Endothelial cell of umbilical vein (primary cell): ENCODE results near the gene SLC7A8. TPM values are rescaled to one million over a fixed set of nuclear protein-coding genes. Genes with fewer than 3 reads are reported as not detected.

Experiments used
- BruUV-seq: library from RNA; stranded (reverse); fragments of 400-500 nt; replicated peaks from 2 replicates; lab custom pipeline; 2021; lab: Mats Ljungman, UMichigan
- CTCF ChIA-PET: fragments of 300-600, 350-600 bp; sonication (Branson Sonifier 250); formaldehyde crosslinking; loops from one replicate; lab custom pipeline; 2021; ENCODE audit warnings: antibody characterized with exemption, inconsistent platforms; lab: Charles Lee
- POLR2A ChIA-PET: fragments of 300-600, 350-600 bp; sonication (Branson Sonifier 250); formaldehyde crosslinking; loops from one replicate; lab custom pipeline; 2021; ENCODE audit warnings: antibody characterized with exemption, inconsistent platforms; lab: Charles Lee
- DNase-seq: peaks from one replicate; pipeline ENCODE4 v3.0.0-alpha.2; 2011; ENCODE audit warnings: low read depth, low spot score
- FAIRE-seq: peaks from 2 replicates; lab custom pipeline; 2011; peaks lifted over from hg19 to GRCh38; lab: Jason Lieb, UNC
- H2AFZ ChIP-seq: 2 replicates; pipeline ENCODE4 v1.6.0; 2012; ENCODE audit warnings: low read depth, low read length, control low read depth, inconsistent platforms
- H3K27ac ChIP-seq: 2 replicates; pipeline ENCODE4 v1.5.1; 2011; ENCODE audit warnings: low read depth, mild to moderate bottlenecking, control low read depth, low read length, moderate library complexity; ENCODE audit not compliant: insufficient read depth
- H3K27me3 ChIP-seq, 2 experiments: 2 replicates each; pipeline versions ENCODE4 v1.6.0 to v1.6.1; 2011; ENCODE audit warnings: low read length in 2 of 2, mixed read lengths in 1 of 2; ENCODE audit not compliant: control insufficient read depth in 2 of 2, insufficient read depth in 2 of 2
- H3K36me3 ChIP-seq, 2 experiments: 2 replicates in 1 of 2; 3 replicates in 1 of 2; pipeline ENCODE4 v1.5.1; 2011; ENCODE audit warnings: low read length in 2 of 2, mild to moderate bottlenecking in 1 of 2, moderate library complexity in 1 of 2; ENCODE audit not compliant: control insufficient read depth in 2 of 2, insufficient read depth in 2 of 2; ENCODE audit errors: extremely low read depth in 1 of 2
- H3K4me1 ChIP-seq: 3 replicates; pipeline ENCODE4 v1.5.1; 2011; ENCODE audit warnings: mild to moderate bottlenecking, low read length; ENCODE audit not compliant: control insufficient read depth, insufficient read depth; ENCODE audit errors: extremely low read depth
- H3K4me2 ChIP-seq: 2 replicates; pipeline ENCODE4 v1.6.1; 2011; ENCODE audit warnings: low read length, control low read depth, mixed read lengths; ENCODE audit not compliant: insufficient read depth
- H3K4me3 ChIP-seq, 3 experiments: fragments of 200-600 bp in 1 of 3; sonication (generic), shearing (Covaris generic) in 1 of 3; replicated peaks in 1 of 3; 2 replicates each; pipeline ENCODE4 v1.5.1; 2011 to 2016; ENCODE audit warnings: control low read depth in 3 of 3, low read length in 3 of 3, mild to moderate bottlenecking in 2 of 3, inconsistent platforms in 1 of 3, low read depth in 1 of 3, moderate library complexity in 1 of 3; ENCODE audit not compliant: insufficient read depth in 1 of 3
- H3K79me2 ChIP-seq: 2 replicates; pipeline ENCODE4 v1.6.0; 2012; ENCODE audit warnings: low read length, inconsistent platforms; ENCODE audit not compliant: control insufficient read depth, insufficient read depth
- H3K9ac ChIP-seq: replicated peaks from 2 replicates; pipeline ENCODE3; 2011; ENCODE audit warnings: low read length, control low read depth; ENCODE audit not compliant: insufficient read depth; ENCODE audit errors: extremely low read depth
- H3K9me1 ChIP-seq: replicated peaks from 3 replicates; pipeline ENCODE4 v1.6.0; 2011; ENCODE audit warnings: mild to moderate bottlenecking, low read length; ENCODE audit not compliant: control insufficient read depth, insufficient read depth; ENCODE audit errors: extremely low read depth
- H3K9me3 ChIP-seq: replicated peaks from 2 replicates; pipeline ENCODE4 v1.5.1; 2012; ENCODE audit warnings: low read length, inconsistent platforms; ENCODE audit not compliant: control insufficient read depth, insufficient read depth
- H4K20me1 ChIP-seq: replicated peaks from 2 replicates; pipeline ENCODE3; 2011; ENCODE audit warnings: mild to moderate bottlenecking, low read length; ENCODE audit not compliant: control insufficient read depth, insufficient read depth; ENCODE audit errors: extremely low read depth
- CTCF ChIP-seq, 2 donors: IDR thresholded peaks; 1 replicate in 1 of 2; 2 replicates in 1 of 2; pipeline ENCODE4 v1.5.1; 2011; ENCODE audit warnings: low read length in 2 of 2, mild to moderate bottlenecking in 2 of 2, moderate library complexity in 2 of 2, control low read depth in 1 of 2, inconsistent platforms in 1 of 2, low read depth in 1 of 2; ENCODE audit not compliant: insufficient read depth in 1 of 2; ENCODE audit errors: extremely low read depth in 1 of 2
- EZH2 ChIP-seq: IDR thresholded peaks from 2 replicates; pipeline ENCODE4 v1.6.1; 2012; ENCODE audit warnings: borderline replicate concordance, low read depth, mild to moderate bottlenecking, moderate library complexity, low read length, inconsistent platforms; ENCODE audit not compliant: severe bottlenecking
- FOS ChIP-seq: IDR thresholded peaks from 2 replicates; pipeline ENCODE4 v1.6.1; 2011; ENCODE audit warnings: mild to moderate bottlenecking, low read length, moderate library complexity, borderline replicate concordance; ENCODE audit not compliant: insufficient read depth
- GATA2 ChIP-seq: IDR thresholded peaks from 2 replicates; pipeline ENCODE4 v1.7.0; 2011; ENCODE audit warnings: low read depth, mild to moderate bottlenecking, moderate library complexity, mixed read lengths, low read length; ENCODE audit not compliant: insufficient read length, insufficient read depth
- JUN ChIP-seq: IDR thresholded peaks from 2 replicates; pipeline ENCODE4 v1.6.1; 2011; ENCODE audit warnings: borderline replicate concordance, low read depth; ENCODE audit not compliant: insufficient read length, insufficient read depth
- MAX ChIP-seq: IDR thresholded peaks from 2 replicates; pipeline ENCODE4 v1.6.1; 2011; ENCODE audit not compliant: insufficient read depth, insufficient read length
- MYC ChIP-seq: IDR thresholded peaks from one replicate; pipeline ENCODE4 v1.6.1; 2011; ENCODE audit warnings: mild to moderate bottlenecking, low read depth, low read length
- POLR2A ChIP-seq: IDR thresholded peaks from 2 replicates; pipeline ENCODE4 v1.6.1; 2012; ENCODE audit warnings: low read depth, mild to moderate bottlenecking, control low read depth, low read length
- POLR2AphosphoS5 ChIP-seq: IDR thresholded peaks from 2 replicates; pipeline ENCODE4 v1.6.1; 2012; ENCODE audit warnings: low read depth, mild to moderate bottlenecking, control low read depth, low read length, moderate library complexity; ENCODE audit not compliant: insufficient read depth
- dilution Hi-C: fragments of 300-500 bp; cut with MboI; formaldehyde crosslinking; loops from one replicate; pipeline ENCODE4 v1.15.0; 2019; ENCODE audit warnings: low sequenced_read_pairs; ENCODE audit not compliant: extremely low pct_ligation_motif_present
- intact Hi-C: fragments of 100-400 bp; cut with micrococcal nuclease; formaldehyde crosslinking; loops from one replicate; pipeline ENCODE4 v1.10.0; 2022
- polyA plus RNA-seq, 4 experiments: library from polyadenylated mRNA; depleted of rRNA in 3 of 4; stranded (reverse) in 3 of 4; unstranded in 1 of 4; fragments of >200 nt; gene quantifications; 2 replicates each; pipeline versions ENCODE4 v1.2.1 to v1.2.3, GENCODE V29; 2011 to 2012; ENCODE audit warnings: missing spikeins in 1 of 4
- total RNA-seq: library from RNA; stranded (reverse); gene quantifications from 2 replicates; pipeline ENCODE4 v1.2.3, GENCODE V29; 2021

Gene SLC7A8
- total and polyA plus RNA-seq, 2 donors (not counting 3 experiments of a cell fraction or from before 2014, with no cell fraction given), result 0.76 to 1.1 TPM

- POLR2A ChIA-PET, result no interaction called here
- dilution Hi-C loops, result no loop called here
- H3K36me3 ChIP-seq, result no peaks in the 10 kb centered on the region
- CTCF ChIA-PET, result interaction anchor here (0.6 to 14.5 kb wide), 2 partner anchors 53 to 1670 kb away, joined by 3 to 1289 read pairs; partner anchors contain the start of gene SLC7A8
- no peak overlapping the region for H2AFZ ChIP-seq
- H3K27me3 ChIP-seq, result no peaks in the 10 kb centered on the region
- no TSS peak for BruUV-seq
- TF ChIP-seq CTCF (IDR thresholded peaks at IDR 0.05; ENCODE audit: extremely low read depth in 1 of 2, insufficient read depth in 1 of 2, low read depth in 1 of 2, low read length in 2 of 2) (no peak), MYC (no peak), FOS (no peak), MAX (no peak), JUN (no peak), EZH2 (no peak), GATA2 (no peak), POLR2A (no peak), POLR2AphosphoS5 (no peak)
- H3K9me1 ChIP-seq, result no peaks in the 10 kb centered on the region
- no peak for DNase-seq
- H3K4me2 ChIP-seq, result no peak overlapping the region
- H3K4me1 ChIP-seq, result peaks cover 43% of the 10 kb centered on the region
- H3K9me3 ChIP-seq, result no peaks in the 10 kb centered on the region
- intact Hi-C loops, result no loop called here
- no peak for FAIRE-seq
- no peak overlapping the region for H3K27ac ChIP-seq
- H4K20me1 ChIP-seq, result no peaks in the 10 kb centered on the region
- no peaks in the 10 kb centered on the region for H3K79me2 ChIP-seq
- H3K9ac ChIP-seq, result no peak overlapping the region
- no peak overlapping the region for H3K4me3 ChIP-seq
Measured at GRCh38 chr14:23125933-23126524, 57.4 kb downstream of the SLC7A8 start.
